DMS153 treated with DMSO at 0.1 percent for 48 hours (cell line): Measurements from ENCODE around the gene KCNS1.

Source experiments
- DNase-seq: peaks from one replicate; lab custom pipeline; 2025; ENCODE audit not compliant: unreplicated experiment; lab: John Stamatoyannopoulos, UW

The KCNS1 gene

GRCh38 chr20:45110301-45110700 is 9.4 kb upstream of the KCNS1 start:
- no peak for DNase-seq

- no peak for DNase-seq
These were observed 8.7 kb upstream of the KCNS1 start for GRCh38 chr20:45109634-45110033.

GRCh38 chr20:45105317-45105716 is 4.4 kb upstream of the KCNS1 start:
- DNase-seq = no peak

DNA sequence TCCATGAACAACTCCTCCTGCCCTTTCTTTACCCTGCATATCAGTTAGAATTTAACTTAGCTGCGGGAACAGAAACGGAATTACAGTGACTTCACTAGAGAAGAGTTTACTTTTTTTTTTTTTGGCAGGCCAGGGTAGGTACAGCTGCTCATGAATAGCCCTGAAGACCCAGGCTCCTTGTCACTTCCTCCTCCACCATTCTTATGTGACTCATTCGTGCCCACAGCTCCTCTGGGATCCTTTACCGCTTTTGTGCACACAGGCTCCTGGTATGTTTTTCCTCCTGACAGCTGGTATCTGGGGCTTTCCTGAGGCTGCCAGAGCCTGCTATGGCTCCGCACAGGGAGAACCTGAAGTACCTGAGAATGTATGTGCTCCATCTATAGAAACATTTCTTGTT is 3.9 kb upstream of the KCNS1 start:
- no peak for DNase-seq

- DNase-seq = no peak
These were observed 2.1 kb upstream of the KCNS1 start for GRCh38 chr20:45103072-45103471.

DNA sequence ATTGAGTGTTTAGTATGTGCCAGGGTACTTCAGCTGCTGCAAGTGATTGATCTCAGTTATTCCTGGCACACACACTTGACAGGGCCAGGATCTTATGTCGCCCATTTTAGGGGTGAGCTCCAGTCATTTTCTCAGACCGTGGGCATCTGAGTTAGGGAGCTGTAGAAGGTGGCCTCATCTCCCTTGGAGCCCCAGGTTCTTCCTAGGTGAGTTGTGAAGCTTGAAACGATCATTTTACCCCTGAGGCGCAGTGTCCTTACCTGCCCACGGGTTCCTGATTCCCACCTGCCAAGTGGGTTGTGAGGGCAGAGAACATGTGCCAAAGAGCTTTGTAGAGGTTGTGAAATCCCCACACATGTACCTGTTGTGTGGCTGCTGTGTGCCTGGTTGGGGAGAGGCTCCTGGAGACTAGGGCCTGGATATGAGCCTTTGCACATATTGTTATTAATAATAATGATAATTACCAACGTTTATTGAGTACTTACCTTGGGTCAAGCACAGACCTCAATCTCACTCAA is 465 bp upstream of the KCNS1 start:
- no peak for DNase-seq

DNA sequence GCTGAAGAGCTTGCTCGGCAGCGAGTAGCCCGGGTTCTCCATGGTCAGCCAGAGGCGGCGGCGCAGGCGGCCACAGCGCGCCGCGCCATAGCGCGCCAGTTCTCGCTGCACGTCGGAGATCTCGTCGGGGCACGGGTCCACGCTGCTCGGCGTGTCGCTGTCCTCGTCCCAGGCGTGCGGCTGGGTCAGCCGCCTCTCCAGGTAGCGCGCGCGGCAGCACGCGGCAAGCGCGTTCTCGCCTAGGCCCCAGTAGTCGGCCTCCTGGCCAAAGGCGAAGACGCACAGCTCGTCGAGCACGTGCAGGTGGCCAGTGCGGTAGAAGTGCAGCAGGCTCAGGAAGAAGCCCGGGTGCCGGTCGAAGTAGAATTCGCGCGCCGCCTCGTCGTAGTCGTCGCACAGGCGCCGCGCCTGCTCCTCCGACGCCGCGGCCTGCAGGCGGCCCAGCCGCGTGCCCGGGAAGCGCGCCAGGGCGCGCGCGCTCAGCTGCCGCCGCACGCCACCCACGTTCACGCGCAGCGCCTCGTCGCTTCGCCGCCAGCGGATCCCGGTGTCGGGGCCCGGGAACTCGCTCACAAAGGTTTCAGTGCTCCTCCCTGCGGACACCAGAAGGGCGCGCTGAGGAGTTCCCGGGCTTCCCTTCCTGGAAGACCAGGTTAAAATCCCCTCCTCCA is 2.7 kb downstream of the KCNS1 start:
- DNase-seq = no peak

DNA sequence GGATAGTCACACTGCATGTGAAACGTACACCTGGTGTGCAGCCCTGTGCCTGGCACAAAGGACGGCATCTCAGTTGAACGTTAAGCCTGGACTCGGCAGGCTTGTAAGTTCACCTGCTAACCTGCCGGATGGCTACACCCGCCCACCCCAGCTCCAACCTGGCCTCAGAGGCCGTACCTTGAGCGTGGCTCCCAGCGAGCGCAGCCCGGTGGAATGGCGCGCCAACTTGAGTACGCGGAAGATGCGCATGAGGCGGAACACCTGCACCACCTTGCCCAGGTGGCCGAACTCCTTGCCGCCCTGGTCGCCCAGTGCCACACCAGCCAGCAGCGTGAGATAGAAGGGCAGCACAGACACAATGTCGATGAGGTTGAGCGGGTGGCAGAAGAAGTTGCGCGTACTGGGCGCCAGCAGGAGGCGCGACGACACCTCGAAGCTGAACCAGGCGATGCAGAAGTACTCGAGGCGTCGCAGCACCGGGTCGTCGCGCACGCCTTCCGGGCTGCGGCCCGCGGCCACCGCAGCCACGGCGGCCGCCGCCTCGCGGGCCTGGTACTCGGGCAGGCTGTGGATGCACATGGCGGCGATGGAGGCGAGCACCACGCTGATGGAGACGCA is 3.3 kb downstream of the KCNS1 start:
- DNase-seq = no peak

DNA sequence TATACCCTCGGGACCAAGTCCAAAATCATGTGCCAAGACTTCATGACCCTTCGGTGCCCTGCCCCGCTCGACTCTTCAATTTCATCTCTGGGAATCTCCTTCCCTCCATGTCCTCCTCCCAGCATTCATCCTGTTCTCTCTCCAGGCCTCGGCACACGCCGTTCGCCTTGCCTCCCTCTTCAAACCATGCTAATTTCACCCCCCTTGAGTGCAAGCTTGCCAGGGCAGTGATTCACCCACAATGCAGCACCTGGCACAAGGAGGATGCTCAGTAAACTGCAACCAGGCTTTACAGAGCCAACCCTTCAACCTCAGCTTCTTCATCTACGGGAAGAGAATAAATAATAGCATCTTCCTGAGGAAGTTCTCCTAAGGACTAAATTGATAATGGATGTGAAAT is 4.1 kb downstream of the KCNS1 start:
- DNase-seq = no peak

- peak; percentile 7 for DNase-seq
These were observed 5.1 kb downstream of the KCNS1 start for GRCh38 chr20:45095805-45096238.

GRCh38 chr20:45094864-45095574 is 5.9 kb downstream of the KCNS1 start:
- no peak for DNase-seq

DNA sequence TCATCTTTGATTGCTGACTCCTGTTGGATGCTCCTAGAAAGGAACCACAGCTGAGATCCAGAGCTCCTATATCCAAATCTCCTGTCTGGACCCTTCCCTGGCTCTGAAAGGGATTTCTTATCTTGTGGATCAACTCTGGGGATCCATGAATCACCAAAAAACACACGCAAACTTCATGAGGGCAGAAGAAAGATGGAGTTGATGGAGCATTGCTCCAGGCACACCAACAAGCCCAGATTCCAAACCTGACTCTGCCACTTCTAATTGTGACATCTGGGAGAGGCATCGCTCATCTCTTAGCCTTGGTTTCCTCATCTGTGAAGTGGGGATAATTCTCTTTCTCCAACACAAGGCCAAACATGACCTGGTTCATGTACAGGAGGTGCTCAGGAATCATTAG is 6.7 kb downstream of the KCNS1 start:
- no peak for DNase-seq

- no peak for DNase-seq
These were observed 8.0 kb downstream of the KCNS1 start for GRCh38 chr20:45092898-45093297.

GRCh38 chr20:45091366-45091765 is 9.6 kb downstream of the KCNS1 start:
- DNase-seq = no peak

DNA sequence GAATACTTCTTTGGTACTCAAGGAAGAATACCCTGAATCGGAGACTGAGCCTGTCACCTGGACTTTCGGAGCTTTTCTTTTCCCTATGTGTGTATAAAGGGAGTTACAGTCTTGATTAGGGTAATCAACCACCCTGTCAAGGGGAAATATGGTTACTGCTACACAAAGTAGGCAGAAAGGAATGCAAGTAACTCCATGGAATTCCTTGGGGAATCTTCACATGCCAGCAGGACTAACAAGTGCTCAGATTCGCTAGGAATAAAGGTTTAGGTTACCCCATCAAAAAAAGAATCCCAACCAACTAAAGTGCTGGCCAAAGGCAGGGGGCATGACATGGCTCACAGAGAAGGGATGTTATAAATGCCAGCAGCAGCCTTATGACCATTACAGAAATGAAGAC is 10.4 kb downstream of the KCNS1 start:
- DNase-seq = no peak

- DNase-seq = no peak
These were observed 12.7 kb downstream of the KCNS1 start for GRCh38 chr20:45088247-45088646.

DNA sequence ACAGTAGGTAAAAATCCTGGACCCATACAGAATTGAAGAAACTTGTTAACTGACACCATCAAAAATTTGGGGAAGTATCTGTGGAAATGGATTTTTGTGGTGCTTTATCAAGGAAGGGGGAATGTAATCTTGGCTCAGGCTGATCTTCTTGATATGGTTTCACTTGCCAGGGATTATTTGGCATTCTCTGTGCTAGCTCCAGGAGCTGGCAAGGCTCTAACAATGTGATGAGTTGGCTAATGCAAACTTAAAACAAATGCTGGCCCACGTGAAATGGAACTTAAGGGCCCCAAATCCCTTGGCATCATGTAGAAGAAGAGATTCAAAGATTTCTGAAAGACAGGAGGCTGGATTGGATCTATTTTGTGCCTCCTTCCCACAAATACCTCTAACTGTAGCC is 13.1 kb downstream of the KCNS1 start:
- DNase-seq = no peak

DNA sequence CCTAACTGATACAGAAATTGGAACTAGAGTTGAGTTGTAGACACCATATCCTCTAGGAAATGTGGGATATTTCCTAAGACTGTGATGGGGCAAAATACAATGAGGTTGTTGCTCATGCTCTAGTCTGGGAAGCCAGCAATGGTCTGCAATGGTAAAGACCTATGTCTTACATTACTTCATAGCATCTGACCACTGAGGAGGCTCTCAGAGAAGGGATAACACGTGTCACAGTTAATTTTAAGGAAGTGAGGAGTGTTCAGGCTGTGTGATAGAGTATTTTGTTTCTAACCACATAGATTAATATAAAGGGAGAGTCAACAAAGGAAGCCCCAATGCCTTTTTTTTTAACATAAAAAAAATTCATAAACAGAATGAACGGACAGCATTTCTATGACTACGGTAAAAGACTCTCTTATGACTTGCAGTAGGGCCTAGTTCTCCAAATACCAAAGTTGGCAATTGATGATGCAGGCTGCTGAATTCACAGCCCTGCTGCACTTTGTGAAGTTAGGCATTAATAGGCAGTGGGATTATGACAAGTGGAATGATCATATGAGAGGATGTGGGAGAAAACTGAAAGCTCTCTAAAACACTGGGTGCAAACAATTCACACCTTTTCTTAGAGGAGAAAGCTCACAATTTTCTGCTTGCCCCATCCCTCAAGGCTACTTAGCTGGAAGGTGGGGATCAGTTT is 13.7 kb downstream of the KCNS1 start:
- no peak for DNase-seq

- no peak for DNase-seq
These were observed 15.1 kb downstream of the KCNS1 start for GRCh38 chr20:45085867-45086266.

DNA sequence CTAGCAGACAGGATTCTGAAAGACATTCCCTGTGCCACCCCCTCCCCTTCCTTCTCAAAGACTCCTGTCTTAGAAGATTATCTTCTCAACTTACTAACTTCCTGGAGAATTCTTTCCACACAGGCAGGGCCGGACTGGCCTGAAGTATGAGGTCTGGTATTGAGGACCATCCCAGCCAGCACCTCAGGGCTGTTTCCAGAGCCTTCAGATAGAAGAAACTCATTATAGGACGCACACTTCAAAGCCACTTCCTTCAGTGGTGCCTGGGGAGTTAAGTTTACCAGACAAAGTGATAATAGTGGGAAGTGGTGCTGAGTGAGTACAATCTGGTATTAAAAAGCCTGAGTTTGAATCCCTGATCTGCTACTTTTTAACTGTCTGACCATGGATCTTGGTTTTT is 15.6 kb downstream of the KCNS1 start:
- DNase-seq = no peak

DNA sequence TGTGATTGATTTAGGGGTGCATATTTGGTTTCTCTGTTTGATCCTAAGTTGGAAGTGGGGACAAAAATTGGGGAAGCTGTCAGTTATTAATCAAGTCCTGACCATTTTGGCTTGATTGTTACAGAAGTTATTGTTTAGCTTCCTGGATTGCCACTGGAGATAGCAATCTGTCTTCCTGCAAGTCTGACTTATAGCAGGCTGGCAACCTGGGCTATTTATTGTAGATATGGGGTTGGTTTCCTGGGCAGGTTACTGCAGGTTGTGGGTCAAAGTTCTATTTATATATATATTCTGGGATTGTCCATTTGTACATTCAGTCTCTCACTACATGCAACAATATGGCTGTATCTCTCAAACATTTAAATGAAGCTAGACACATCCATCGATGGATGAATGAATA is 17.8 kb downstream of the KCNS1 start:
- no peak for DNase-seq

- no peak for DNase-seq
These were observed 18.5 kb downstream of the KCNS1 start for GRCh38 chr20:45082468-45082867.
